BE2C (cell line): Measurements from ENCODE around the gene CACHD1.

ENCODE experiments used
- DNase-seq: peaks from one replicate; pipeline ENCODE4 v3.0.0-alpha.2; 2020
- H3K27me3 ChIP-seq: fragments of 250-450 bp; sonication (Bioruptor Pico); 2 replicates; pipeline ENCODE4 v1.5.1; 2020; ENCODE audit warnings: mild to moderate bottlenecking
- H3K36me3 ChIP-seq: fragments of 250-450 bp; sonication (Bioruptor Pico); 2 replicates; pipeline ENCODE4 v1.5.1; 2020; ENCODE audit warnings: mild to moderate bottlenecking
- H3K4me1 ChIP-seq: fragments of 250-450 bp; sonication (Bioruptor Pico); 2 replicates; pipeline ENCODE4 v1.5.1; 2020
- H3K4me3 ChIP-seq: 2 replicates; pipeline ENCODE4 v1.5.1; 2011; ENCODE audit warnings: low read depth, low read length
- H3K9me3 ChIP-seq: fragments of 250-450 bp; sonication (Bioruptor Pico); 2 replicates; pipeline ENCODE4 v1.5.1; 2020
- CTCF ChIP-seq: IDR thresholded peaks from 2 replicates; pipeline ENCODE4 v1.5.1; 2012; ENCODE audit warnings: mild to moderate bottlenecking, low read depth, low read length

CACHD1 gene

GRCh38 chr1:64525116-64525686, 55.3 kb downstream of the CACHD1 start:
- Histone ChIP-seq H3K4me3 (no peak overlapping the region), H3K36me3 (no peaks in the 10 kb centered on the region), H3K27me3 (no peaks in the 10 kb centered on the region), H3K4me1 (no peaks in the 10 kb centered on the region), H3K9me3 (no peaks in the 10 kb centered on the region)
- DNase-seq = no peak
- TF ChIP-seq CTCF = no peak

GRCh38 chr1:64526312-64526711, 56.4 kb downstream of the CACHD1 start:
- no peaks in the 10 kb centered on the region for H3K27me3 ChIP-seq
- H3K4me3 ChIP-seq = no peak overlapping the region
- no peak for DNase-seq
- no peaks in the 10 kb centered on the region for H3K36me3 ChIP-seq
- H3K4me1 ChIP-seq = no peaks in the 10 kb centered on the region
- H3K9me3 ChIP-seq = no peaks in the 10 kb centered on the region
- TF ChIP-seq CTCF = no peak

- no peaks in the 10 kb centered on the region for H3K4me1 ChIP-seq
- no peak for TF ChIP-seq CTCF
- no peak overlapping the region for H3K4me3 ChIP-seq
- DNase-seq = no peak
- no peaks in the 10 kb centered on the region for H3K36me3 ChIP-seq
- H3K9me3 ChIP-seq = no peaks in the 10 kb centered on the region
- no peaks in the 10 kb centered on the region for H3K27me3 ChIP-seq
Observed at GRCh38 chr1:64527165-64527564, 57.2 kb downstream of the CACHD1 start.

GRCh38 chr1:64527786-64528185, 57.9 kb downstream of the CACHD1 start:
- no peak overlapping the region for H3K4me3 ChIP-seq
- H3K9me3 ChIP-seq = no peaks in the 10 kb centered on the region
- no peak for TF ChIP-seq CTCF
- no peaks in the 10 kb centered on the region for H3K36me3 ChIP-seq
- DNase-seq = no peak
- H3K4me1 ChIP-seq = no peaks in the 10 kb centered on the region
- no peaks in the 10 kb centered on the region for H3K27me3 ChIP-seq

- no peaks in the 10 kb centered on the region for H3K9me3 ChIP-seq
- no peaks in the 10 kb centered on the region for H3K4me1 ChIP-seq
Observed at GRCh38 chr1:64530969-64531692, 61.2 kb downstream of the CACHD1 start.

More at GRCh38 chr1:64530969-64531692, 61.2 kb downstream of the CACHD1 start:
- no peak for DNase-seq
- Histone ChIP-seq H3K36me3 (no peaks in the 10 kb centered on the region), H3K27me3 (no peaks in the 10 kb centered on the region), H3K4me3 (no peak overlapping the region)
- no peak for TF ChIP-seq CTCF
